ENCODE data around the gene LCA5.
A peak's percentile ranks its signal among the peaks of the same experiment; 100 is the strongest.

Gene LCA5

GRCh38 chr6:79468116-79468515 lies 69.1 kb downstream of the LCA5 start:
- H3K4me2 ChIP-seq (ENCODE audit: low read depth, low read length): no peak overlapping the region
- no peak overlapping the region for H3K4me3 ChIP-seq (ENCODE audit: low read length)
- no peak for DNase-seq
- no peak overlapping the region for H3K27ac ChIP-seq (ENCODE audit: low read length)
- H3K9ac ChIP-seq (ENCODE audit: low read length): no peak overlapping the region
- H3F3A ChIP-seq (ENCODE audit: insufficient read depth, low read length): no peaks in the 10 kb centered on the region
- no peaks in the 10 kb centered on the region for H4K20me1 ChIP-seq (ENCODE audit: insufficient read depth, low read length)
- no peaks in the 10 kb centered on the region for H3K79me2 ChIP-seq (ENCODE audit: low read length)
- TF ChIP-seq EZH2 (optimal IDR thresholded peaks at IDR 0.05; ENCODE audit: low read depth, low read length) (no peak), EZH2phosphoT487 (IDR thresholded peaks at IDR 0.05; ENCODE audit: low read length) (no peak), CTCF (IDR thresholded peaks at IDR 0.05; ENCODE audit: low read length) (no peak)
- H3K9me2 ChIP-seq (replicated peaks; ENCODE audit: insufficient read depth, low read length): no peaks in the 10 kb centered on the region
- no peaks in the 10 kb centered on the region for H3K27me3 ChIP-seq (replicated peaks; ENCODE audit: insufficient read depth, low read length)
- H3K36me3 ChIP-seq (replicated peaks; ENCODE audit: insufficient read depth, low read length): no peaks in the 10 kb centered on the region
- H2AFZ ChIP-seq (ENCODE audit: low read length): no peak overlapping the region
- no peaks in the 10 kb centered on the region for H3K4me1 ChIP-seq (ENCODE audit: low read length)
- H3K9me3 ChIP-seq (replicated peaks; ENCODE audit: insufficient read depth, low read length): no peaks in the 10 kb centered on the region

- DNase-seq: no peak
- Histone ChIP-seq H2AFZ (ENCODE audit: low read length) (no peak overlapping the region), H3K79me2 (ENCODE audit: low read length) (no peaks in the 10 kb centered on the region), H3K4me3 (ENCODE audit: low read length) (no peak overlapping the region), H3K4me2 (ENCODE audit: low read depth, low read length) (no peak overlapping the region), H3K9me3 (replicated peaks; ENCODE audit: insufficient read depth, low read length) (no peaks in the 10 kb centered on the region), H4K20me1 (ENCODE audit: insufficient read depth, low read length) (no peaks in the 10 kb centered on the region), H3F3A (ENCODE audit: insufficient read depth, low read length) (no peaks in the 10 kb centered on the region), H3K4me1 (ENCODE audit: low read length) (no peaks in the 10 kb centered on the region), H3K27me3 (replicated peaks; ENCODE audit: insufficient read depth, low read length) (no peaks in the 10 kb centered on the region), H3K9ac (ENCODE audit: low read length) (no peak overlapping the region), H3K27ac (ENCODE audit: low read length) (no peak overlapping the region), H3K36me3 (replicated peaks; ENCODE audit: insufficient read depth, low read length) (no peaks in the 10 kb centered on the region), H3K9me2 (replicated peaks; ENCODE audit: insufficient read depth, low read length) (no peaks in the 10 kb centered on the region)
- TF ChIP-seq EZH2 (optimal IDR thresholded peaks at IDR 0.05; ENCODE audit: low read depth, low read length) (no peak), CTCF (IDR thresholded peaks at IDR 0.05; ENCODE audit: low read length) (no peak)
Measured at GRCh38 chr6:79467716-79468115, 69.5 kb downstream of the LCA5 start.

- TF ChIP-seq EZH2 (optimal IDR thresholded peaks at IDR 0.05; ENCODE audit: low read depth, low read length) (no peak), CTCF (IDR thresholded peaks at IDR 0.05; ENCODE audit: low read length) (peak; percentile 48), EZH2phosphoT487 (IDR thresholded peaks at IDR 0.05; ENCODE audit: low read length) (no peak)
Measured at GRCh38 chr6:79466207-79466834, 70.9 kb downstream of the LCA5 start.

More at GRCh38 chr6:79466207-79466834, 70.9 kb downstream of the LCA5 start:
- no peak overlapping the region for H3K4me2 ChIP-seq (ENCODE audit: low read depth, low read length)
- H3K9ac ChIP-seq (ENCODE audit: low read length): no peak overlapping the region
- H3K27me3 ChIP-seq (replicated peaks; ENCODE audit: insufficient read depth, low read length): no peaks in the 10 kb centered on the region
- H3K27ac ChIP-seq (ENCODE audit: low read length): no peak overlapping the region
- no peak for DNase-seq
- H3K79me2 ChIP-seq (ENCODE audit: low read length): no peaks in the 10 kb centered on the region
- no peak overlapping the region for H3K4me3 ChIP-seq (ENCODE audit: low read length)
- no peaks in the 10 kb centered on the region for H3K9me2 ChIP-seq (replicated peaks; ENCODE audit: insufficient read depth, low read length)
- H4K20me1 ChIP-seq (ENCODE audit: insufficient read depth, low read length): no peaks in the 10 kb centered on the region
- H3K36me3 ChIP-seq (replicated peaks; ENCODE audit: insufficient read depth, low read length): no peaks in the 10 kb centered on the region
- H3F3A ChIP-seq (ENCODE audit: insufficient read depth, low read length): no peaks in the 10 kb centered on the region
- H3K9me3 ChIP-seq (replicated peaks; ENCODE audit: insufficient read depth, low read length): no peaks in the 10 kb centered on the region
- no peak overlapping the region for H2AFZ ChIP-seq (ENCODE audit: low read length)
- no peaks in the 10 kb centered on the region for H3K4me1 ChIP-seq (ENCODE audit: low read length)

Measured in MM.1S (cell line).